ENCODE data around the gene PPARA.
"Not testable (repeated sequence)": the region's sequence is repeated elsewhere in the genome, so short reads cannot be mapped to it uniquely, and the experiment has no call there.

PPARA gene

DNA sequence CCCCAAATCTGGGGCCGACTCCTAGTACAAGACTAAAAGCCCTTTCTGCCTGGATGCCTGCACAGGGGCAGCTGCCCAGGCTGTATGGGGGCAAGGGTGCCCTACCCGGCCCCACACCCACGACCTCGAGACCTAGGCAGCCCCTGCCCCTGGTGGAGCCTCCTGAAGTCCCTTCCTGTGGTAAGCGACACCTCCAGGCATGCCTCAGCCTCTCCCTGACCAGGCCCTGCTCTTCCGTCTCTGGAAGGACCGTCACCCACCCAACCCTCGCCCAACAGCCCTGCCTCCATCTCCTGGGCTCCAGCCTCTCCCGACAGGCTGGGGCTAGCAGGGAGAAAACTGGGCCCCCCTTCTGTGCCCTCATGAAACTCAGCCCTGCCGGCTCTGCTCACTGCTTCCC, 22.8 kb upstream of the PPARA start:
- no peak for DNase-seq

DNA sequence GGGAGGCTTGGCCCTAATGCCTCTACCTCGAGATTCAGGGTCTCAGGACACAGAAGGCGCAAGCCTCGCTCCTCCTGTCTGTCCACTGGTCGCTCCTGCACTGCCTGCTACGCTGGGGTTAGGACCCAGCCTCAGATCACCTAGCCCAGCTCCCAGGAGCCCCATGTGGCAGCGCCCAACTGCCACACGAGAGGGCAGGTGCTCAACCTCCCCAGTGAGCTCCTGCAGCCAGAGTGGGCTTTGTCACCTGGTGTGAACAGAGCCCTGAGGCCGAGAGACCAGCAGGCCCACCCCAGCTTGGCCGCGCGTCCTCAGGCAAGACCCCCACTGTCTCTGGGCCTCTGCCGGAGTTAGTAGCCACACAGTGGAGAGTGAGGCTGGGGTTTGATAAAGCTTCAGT, 21.7 kb upstream of the PPARA start:
- DNase-seq, result no peak

DNA sequence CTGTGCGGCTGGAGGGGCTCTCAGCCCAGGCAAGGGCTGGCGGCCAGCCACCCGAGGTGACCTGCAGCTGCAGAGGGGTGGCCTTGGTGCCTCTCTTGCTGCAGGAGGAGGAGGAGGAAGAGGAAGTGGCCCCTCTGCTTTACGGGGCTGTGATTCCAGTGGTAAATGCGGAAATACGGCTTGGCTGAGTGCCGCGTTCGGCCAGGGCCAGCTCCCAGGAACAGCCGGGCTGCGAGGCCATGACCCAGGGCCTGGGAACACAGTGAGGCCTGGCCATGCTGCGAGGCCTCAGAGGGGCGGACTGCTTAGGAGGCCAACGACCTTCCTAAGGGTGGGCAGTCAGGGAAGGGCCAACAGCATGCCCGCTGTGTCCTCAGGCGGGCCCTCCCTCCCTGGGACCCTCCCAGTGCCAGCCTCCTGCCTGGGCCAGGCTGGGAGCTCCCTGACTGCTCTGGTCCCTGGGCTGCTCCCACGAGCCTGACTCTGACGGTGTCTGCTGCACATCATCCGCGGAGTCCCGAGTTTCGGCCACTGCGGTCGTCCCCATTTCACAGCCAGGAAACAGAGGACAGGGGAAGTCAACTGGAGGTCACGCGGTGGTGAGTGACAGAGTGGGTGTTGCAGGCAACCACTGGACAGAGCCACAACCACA, 20.8 kb upstream of the PPARA start:
- DNase-seq, result no peak

DNA sequence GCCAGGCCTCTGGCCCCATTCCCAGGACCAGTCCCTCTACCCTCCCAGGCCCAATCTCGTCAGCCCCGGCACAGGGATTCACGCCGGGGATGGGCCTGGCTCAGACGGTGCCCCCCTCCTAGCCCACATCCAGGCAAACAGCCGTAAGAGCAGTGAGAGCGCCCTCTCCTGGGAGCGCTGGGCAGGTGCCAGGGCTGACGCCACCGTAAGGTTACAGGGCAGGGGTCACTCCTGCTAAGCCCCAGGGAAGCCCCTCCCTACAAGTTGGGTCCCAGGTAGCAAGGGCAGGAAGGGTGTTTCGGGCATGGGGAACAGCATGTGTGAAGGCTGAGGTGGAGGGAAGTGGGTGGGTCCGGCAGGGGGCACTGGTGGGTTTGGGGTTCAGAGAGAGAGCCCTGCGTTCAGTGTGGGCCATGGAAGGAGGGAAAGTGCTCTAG, 19.2 kb upstream of the PPARA start:
- DNase-seq, result no peak

DNA sequence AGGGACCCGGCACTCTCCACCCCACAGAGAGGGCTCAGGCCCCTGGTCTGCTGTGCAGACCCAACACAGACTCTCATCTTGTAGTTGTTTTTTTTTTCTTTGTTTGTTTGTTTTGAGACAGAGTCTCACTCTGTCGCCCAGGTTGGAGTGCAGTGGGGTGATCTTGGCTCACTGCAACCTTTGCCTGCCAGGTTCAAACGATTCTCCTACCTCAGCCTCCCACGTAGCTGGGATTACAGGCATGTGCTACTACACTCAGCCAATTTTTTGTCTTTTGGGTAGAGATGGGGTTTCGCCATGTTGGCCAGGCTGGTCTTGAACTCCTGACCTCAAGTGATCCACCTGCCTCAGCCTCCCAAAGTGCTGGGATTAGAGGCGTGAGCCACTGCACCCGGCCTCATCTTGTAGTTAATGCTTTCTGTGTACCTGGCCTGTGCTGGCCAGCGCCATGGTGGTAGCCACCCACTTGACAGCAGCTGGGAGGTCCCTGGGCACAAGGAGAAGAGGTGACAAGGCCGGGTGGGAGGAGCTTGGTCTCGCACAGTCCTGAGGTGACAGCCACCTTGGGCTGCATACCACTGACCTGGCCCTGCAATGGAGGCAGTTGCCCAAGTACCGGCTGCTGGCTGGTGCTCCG, 18.0 kb upstream of the PPARA start:
- not testable (repeated sequence) for DNase-seq

GRCh38 chr22:46132830-46133587, 17.3 kb upstream of the PPARA start:
- no peak for DNase-seq

DNA sequence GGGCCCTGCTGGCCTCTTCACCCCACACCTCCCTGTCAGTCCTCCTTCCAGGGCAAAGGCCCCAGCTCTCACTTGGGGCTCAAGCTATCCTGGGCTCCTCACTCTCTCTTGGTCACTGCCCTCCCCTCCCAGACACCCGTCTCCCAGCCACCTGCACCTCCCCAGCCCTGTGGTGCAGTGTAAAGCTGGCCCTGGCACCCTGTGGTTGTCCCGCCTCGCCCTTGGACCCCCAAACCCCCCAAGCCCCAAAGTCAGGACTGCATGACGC, 16.8 kb upstream of the PPARA start:
- DNase-seq, result no peak

DNA sequence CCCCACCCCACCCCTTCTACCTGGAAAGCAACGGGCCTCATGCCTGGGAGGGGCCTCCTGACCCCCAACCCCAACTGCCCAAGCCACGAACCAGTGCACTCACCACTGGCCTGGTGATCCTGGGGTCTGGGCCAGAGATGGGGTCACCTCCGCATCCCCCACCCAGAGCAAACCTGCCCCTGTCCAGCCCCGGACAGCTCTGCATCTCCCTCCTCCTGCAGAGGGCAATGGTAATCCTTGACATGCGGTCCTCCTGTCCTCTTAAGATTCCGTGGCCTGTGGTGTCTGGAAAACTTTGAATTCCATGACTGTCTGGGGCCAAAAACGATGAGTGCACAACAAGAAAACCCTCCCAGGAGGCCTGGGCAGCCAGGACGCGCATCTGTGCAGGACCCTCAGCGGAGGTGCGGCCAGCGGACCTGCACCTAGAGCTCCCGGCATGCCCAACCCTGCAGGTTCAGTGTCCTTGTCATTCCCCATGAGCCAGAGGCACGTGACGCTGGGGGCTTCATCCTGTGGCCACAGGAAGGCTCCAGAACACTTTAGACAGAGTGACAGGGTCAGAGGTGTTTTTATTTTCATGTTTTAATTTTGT, 16.1 kb upstream of the PPARA start:
- DNase-seq, result no peak

GRCh38 chr22:46135611-46136485, 14.5 kb upstream of the PPARA start:
- DNase-seq, result no peak

DNA sequence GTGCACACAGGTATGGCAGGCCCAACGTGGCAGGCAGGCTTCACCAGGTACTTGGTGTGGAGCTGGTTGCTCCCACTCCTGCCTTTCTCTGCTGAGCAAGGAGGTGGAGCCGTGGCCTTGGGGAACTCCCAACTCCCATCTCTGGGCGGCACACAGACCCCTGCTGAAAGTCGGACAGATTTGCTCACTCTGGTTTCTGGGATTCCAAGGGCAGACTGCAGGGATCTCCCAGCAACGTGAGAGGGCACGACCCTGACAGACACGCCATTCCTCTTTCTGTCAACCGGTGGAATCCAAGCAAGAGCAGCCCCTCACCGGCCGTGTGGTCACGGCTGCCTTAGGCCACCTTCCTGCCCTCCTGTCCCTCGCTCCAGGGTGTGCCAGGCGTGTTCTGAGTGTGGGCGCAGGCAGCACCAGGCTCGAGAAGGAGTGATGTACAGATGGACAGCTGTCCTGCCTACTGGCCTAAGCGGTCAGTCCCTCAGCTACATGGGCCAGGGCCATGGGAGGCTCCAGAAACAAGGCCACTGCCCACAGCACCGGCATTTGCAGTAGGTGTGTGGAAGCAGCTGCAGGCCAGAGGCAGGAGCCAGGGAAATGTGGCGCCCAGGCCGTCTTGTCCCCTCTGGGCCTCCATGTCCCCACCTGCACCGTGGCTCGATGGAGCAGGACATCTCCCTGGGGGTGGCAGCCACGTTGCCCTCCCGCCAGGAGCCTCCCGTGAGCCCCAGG, 13.7 kb upstream of the PPARA start:
- DNase-seq, result no peak

- DNase-seq, result no peak
These were observed 13.0 kb upstream of the PPARA start for GRCh38 chr22:46137218-46137766.

- DNase-seq, result no peak
These were observed 12.1 kb upstream of the PPARA start for GRCh38 chr22:46138058-46138797.

GRCh38 chr22:46139417-46139816, 10.9 kb upstream of the PPARA start:
- DNase-seq, result not testable (repeated sequence)

DNA sequence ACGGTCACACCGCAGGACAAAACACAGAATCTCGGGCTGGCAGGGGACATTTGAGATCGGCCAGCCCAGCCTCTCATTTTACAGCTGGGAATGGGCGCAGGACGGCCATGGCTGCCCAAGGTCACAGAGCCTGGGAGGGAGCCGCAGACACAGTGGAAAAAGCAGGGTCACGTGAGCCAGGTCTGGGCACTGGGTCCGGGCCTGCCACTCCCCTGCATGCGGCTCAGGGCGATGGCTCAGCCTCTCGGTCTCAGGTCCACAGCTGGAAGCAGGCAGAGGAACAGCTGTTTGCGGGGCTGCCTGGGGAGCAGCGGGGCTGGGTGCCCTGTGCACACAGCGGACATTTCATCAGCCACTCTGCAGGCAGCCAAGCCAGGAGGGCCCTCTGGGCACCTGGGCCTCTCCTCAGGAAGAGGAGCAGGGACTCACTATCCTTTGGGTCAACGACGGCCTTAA, 10.4 kb upstream of the PPARA start:
- DNase-seq, result no peak

DNA sequence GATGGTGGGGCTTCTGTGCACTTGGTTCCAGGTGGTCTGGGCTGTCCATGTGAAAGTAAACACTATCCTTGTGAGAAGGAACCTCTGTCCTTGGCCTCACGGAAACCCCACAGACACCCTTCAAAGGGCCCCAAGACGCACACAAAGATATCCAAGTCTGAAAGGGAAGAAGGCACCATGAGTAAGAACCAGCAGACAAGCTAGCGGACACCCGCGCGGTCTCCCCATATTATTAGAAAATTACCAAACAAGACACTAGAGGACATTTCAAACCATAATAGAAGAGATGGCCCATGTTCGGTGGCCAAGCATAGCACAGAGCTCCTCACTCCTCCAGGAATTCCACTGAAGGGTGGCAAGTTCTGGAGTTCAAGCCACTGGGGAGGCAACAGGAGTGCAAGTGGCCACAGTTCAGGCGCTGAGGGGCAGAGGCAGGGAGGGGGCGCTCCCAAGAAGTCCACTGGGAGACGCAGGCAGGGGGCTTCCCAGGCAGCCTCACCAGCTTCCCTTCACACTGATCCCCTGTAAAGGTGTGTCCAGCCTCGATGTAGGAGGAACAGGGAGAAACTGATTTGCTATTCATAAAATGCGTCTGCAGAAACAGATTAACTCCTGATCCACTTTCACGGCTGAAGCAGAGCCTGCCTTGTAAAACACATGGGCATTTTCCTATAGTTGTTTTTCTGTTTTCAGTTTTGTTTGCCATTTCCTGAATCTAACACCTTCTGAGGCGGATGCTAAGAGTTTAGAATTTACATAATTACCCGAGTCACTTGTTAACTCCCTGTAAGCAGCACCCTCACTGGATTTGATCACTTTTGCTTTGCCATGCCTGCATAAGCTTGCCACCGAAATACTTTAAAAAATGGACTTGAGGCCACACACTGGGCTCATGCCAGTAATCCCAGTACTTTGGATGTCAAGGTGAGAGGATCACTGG, 9.1 kb upstream of the PPARA start:
- no peak for DNase-seq

- DNase-seq, result no peak
These were observed 7.5 kb upstream of the PPARA start for GRCh38 chr22:46142548-46143490.

GRCh38 chr22:46143491-46144147, 6.7 kb upstream of the PPARA start:
- DNase-seq, result no peak

- DNase-seq, result no peak
These were observed 4.9 kb upstream of the PPARA start for GRCh38 chr22:46145361-46145851.
